HepG2 (cell line): ENCODE measurements around the gene PLSCR3. TPM values are rescaled to one million over a fixed set of nuclear protein-coding genes. Genes with fewer than 3 reads are reported as not detected.

Source experiments
- ATAC-seq: fragments of 200-7000 bp; cut with Tn5 transposase; 3 replicates; pipeline ENCODE4 v1.9.1; 2020; ENCODE audit warnings: mild to moderate bottlenecking, moderate library complexity
- BruUV-seq: library from RNA; stranded (reverse); fragments of 400-500 nt; replicated peaks from 2 replicates; lab custom pipeline; 2021; lab: Mats Ljungman, UMichigan
- CTCF ChIA-PET: fragments of 300-600 bp; formaldehyde crosslinking; extraction: SDS; loops from one replicate; lab custom pipeline; 2021; ENCODE audit warnings: low total read pairs, inconsistent platforms, low intra/inter-chr PET ratio; lab: Yijun Ruan, JAX
- POLR2A ChIA-PET: fragments of 350-600 bp; sonication (Branson Sonifier 250); formaldehyde crosslinking; loops from one replicate; lab custom pipeline; 2020; ENCODE audit warnings: antibody characterized with exemption, inconsistent platforms; lab: Yijun Ruan, JAX
- DNase-seq: peaks from one replicate; pipeline ENCODE4 v3.0.0-alpha.2; 2015; ENCODE audit warnings: low spot score
- FAIRE-seq: peaks from 3 replicates; lab custom pipeline; 2011; peaks lifted over from hg19 to GRCh38; lab: Jason Lieb, UNC
- H2AFZ ChIP-seq: one replicate; pipeline ENCODE4 v1.6.1; 2011; ENCODE audit warnings: low read length, inconsistent platforms
- H3K27ac ChIP-seq: fragments of 300-600 bp; 3 replicates; pipeline ENCODE4 v1.8.0; 2011; ENCODE audit warnings: mixed run types, mild to moderate bottlenecking, mixed read lengths, low read length, inconsistent platforms; ENCODE audit not compliant: insufficient read depth; ENCODE audit errors: extremely low read length
- H3K27me3 ChIP-seq, 2 experiments: fragments of 200-600 bp in 1 of 2; 2 replicates in 1 of 2; 3 replicates in 1 of 2; pipeline versions ENCODE4 v1.6.0 to v1.8.0; 2011; ENCODE audit warnings: low read length in 2 of 2, mild to moderate bottlenecking in 2 of 2, moderate library complexity in 2 of 2, inconsistent platforms in 1 of 2; ENCODE audit not compliant: insufficient read depth in 2 of 2, control insufficient read depth in 1 of 2
- H3K36me3 ChIP-seq, 2 experiments: fragments of 200-600 bp in 1 of 2; replicated peaks in 1 of 2; 2 replicates in 1 of 2; 3 replicates in 1 of 2; pipeline versions ENCODE4 v1.5.1 to v1.8.0; 2011; ENCODE audit warnings: low read length in 2 of 2, inconsistent platforms in 1 of 2; ENCODE audit not compliant: insufficient read depth in 2 of 2, control insufficient read depth in 1 of 2
- H3K4me1 ChIP-seq: 2 replicates; pipeline ENCODE4 v1.5.1; 2012; ENCODE audit warnings: low read length, inconsistent platforms; ENCODE audit not compliant: insufficient read depth
- H3K4me2 ChIP-seq: 2 replicates; pipeline ENCODE4 v1.6.0; 2011; ENCODE audit warnings: low read depth, low read length, inconsistent platforms
- H3K4me3 ChIP-seq, 3 experiments: fragments of 200-600 bp in 1 of 3; sonication (generic), shearing (Covaris generic) in 1 of 3; replicated peaks in 1 of 3; 2 replicates each; pipeline ENCODE4 v1.5.1; 2011 to 2016; ENCODE audit warnings: low read length in 3 of 3, inconsistent platforms in 2 of 3, low read depth in 2 of 3, mild to moderate bottlenecking in 2 of 3, control low read depth in 1 of 3, mixed read lengths in 1 of 3; ENCODE audit not compliant: insufficient read depth in 1 of 3
- H3K79me2 ChIP-seq: one replicate; pipeline ENCODE4 v1.6.1; 2011; ENCODE audit warnings: low read length, inconsistent platforms; ENCODE audit not compliant: insufficient read depth
- H3K9ac ChIP-seq: 2 replicates; pipeline ENCODE4 v1.6.0; 2011; ENCODE audit warnings: mild to moderate bottlenecking, low read depth, low read length, inconsistent platforms; ENCODE audit not compliant: insufficient read depth
- H3K9me3 ChIP-seq: 2 replicates; pipeline ENCODE4 v1.5.1; 2012; ENCODE audit warnings: mild to moderate bottlenecking, low read length
- H4K20me1 ChIP-seq: 2 replicates; pipeline ENCODE4 v1.6.0; 2011; ENCODE audit warnings: inconsistent platforms, mild to moderate bottlenecking, low read length, moderate library complexity; ENCODE audit not compliant: insufficient read depth
- AGO1 ChIP-seq: fragments of 200-400 bp; formaldehyde crosslinking; IDR thresholded peaks from 2 replicates; pipeline ENCODE4 v1.6.1; 2017; ENCODE audit warnings: mild to moderate bottlenecking, low read depth, low read length, moderate library complexity; ENCODE audit not compliant: poor library complexity, severe bottlenecking
- BRD4 ChIP-seq: sonication (generic); formaldehyde crosslinking; IDR thresholded peaks from 2 replicates; pipeline ENCODE4 v1.4.0; 2020; ENCODE audit warnings: missing genetic modification reagents
- NFRKB ChIP-seq: fragments of 450-650 bp; IDR thresholded peaks from 2 replicates; pipeline ENCODE4 v1.6.1; 2017
- POLR2A ChIP-seq, 2 experiments: IDR thresholded peaks; 2 replicates each; pipeline ENCODE4 v1.6.1; 2011; ENCODE audit warnings: low read depth in 2 of 2, low read length in 2 of 2, mild to moderate bottlenecking in 1 of 2, moderate library complexity in 1 of 2; ENCODE audit not compliant: insufficient read depth in 1 of 2
- SMARCE1 ChIP-seq: fragments of 450-650 bp; IDR thresholded peaks from 2 replicates; pipeline ENCODE4 v1.6.1; 2017; ENCODE audit warnings: borderline replicate concordance
- SNAI1 ChIP-seq: sonication (generic); formaldehyde crosslinking; IDR thresholded peaks from 2 replicates; pipeline ENCODE4 v1.5.0; 2020; ENCODE audit warnings: mild to moderate bottlenecking, missing genetic modification reagents, borderline replicate concordance
- SSRP1 ChIP-seq: IDR thresholded peaks from 2 replicates; pipeline ENCODE4 v1.6.1; 2016; ENCODE audit warnings: control low read depth
- ZC3H13 ChIP-seq: sonication (generic); formaldehyde crosslinking; IDR thresholded peaks from 2 replicates; pipeline ENCODE4 v1.8.1; 2023; ENCODE audit warnings: mild to moderate bottlenecking, missing genetic modification reagents, moderate library complexity
- ZNF460 ChIP-seq: sonication (generic); formaldehyde crosslinking; IDR thresholded peaks from 2 replicates; pipeline ENCODE4 v1.5.1; 2020; ENCODE audit warnings: missing genetic modification reagents, mild to moderate bottlenecking, borderline replicate concordance
- ZNF780A ChIP-seq: sonication (generic); formaldehyde crosslinking; IDR thresholded peaks from 2 replicates; pipeline ENCODE4 v1.8.0; 2022; ENCODE audit warnings: mild to moderate bottlenecking, missing genetic modification reagents, moderate library complexity
- WGBS: methylation state at CpG from one replicate; pipeline ENCODE4 v1.1.6; 2017; ENCODE audit warnings: low lambda C conversion rate; 5-methylcytosine and 5-hydroxymethylcytosine counted together
- in situ Hi-C: cut with HindIII; loops from 2 replicates; pipeline ENCODE4 v1.10.0; 2017; ENCODE audit warnings: low pct_unique_long_range_greater_than_20kb; ENCODE audit not compliant: extremely low pct_ligation_motif_present
- intact Hi-C: fragments of 100-400 bp; cut with micrococcal nuclease; formaldehyde crosslinking; loops from one replicate; pipeline ENCODE4 v1.10.0; 2022; ENCODE audit not compliant: unreplicated experiment
- polyA plus RNA-seq, 8 experiments: library from polyadenylated mRNA; depleted of rRNA in 3 of 8; stranded (reverse) in 7 of 8; unstranded in 1 of 8; fragments of >200 nt; fragmentation: Illumina TruSeq in 4 of 8; extraction: Trizol in 4 of 8; gene quantifications; 2 replicates each; pipeline versions ENCODE4 v1.2.1 to v1.2.3, GENCODE V29; 2011 to 2016; ENCODE audit warnings: low read depth in 4 of 8, missing spikeins in 1 of 8, mixed read lengths in 1 of 8; ENCODE audit not compliant: insufficient read depth in 1 of 8
- total RNA-seq, 5 experiments: library from RNA; depleted of rRNA; stranded (reverse); fragments of >200 nt; fragmentation: Illumina TruSeq; extraction: Trizol; gene quantifications; 2 replicates each; pipeline ENCODE4 v1.2.3, GENCODE V29; 2016; ENCODE audit warnings: low read depth in 1 of 5

PLSCR3 gene
- total and polyA plus RNA-seq, 2 of the 13 experiments (the other 11 are each of a cell fraction or from before 2014, with no cell fraction given): 5.6 to 6.2 TPM

GRCh38 chr17:7348478-7349242, 45.7 kb downstream of the PLSCR3 start:
- H3K27ac ChIP-seq: no peak overlapping the region
- TF ChIP-seq SNAI1 (CRISPR knock-in tag) (no peak), AGO1 (peak; percentile 4), NFRKB (no peak), BRD4 (no peak), ZNF780A (CRISPR knock-in tag) (no peak), POLR2A (IDR thresholded peaks at IDR 0.05; ENCODE audit: insufficient read depth in 1 of 2, low read depth in 2 of 2, low read length in 2 of 2) (peak in 1 of 2 experiments; percentile 22; a peak in 1 of 4 replicates), ZNF460 (CRISPR knock-in tag) (no peak), ZC3H13 (CRISPR knock-in tag) (peak; percentile 72; the same call in 1 of the 2 replicates), SSRP1 (CRISPR knock-in tag) (0 out of 2 replicates have a peak, but pooled peaks have one; percentile 18), SMARCE1 (no peak)
- H3K27me3 ChIP-seq: peaks cover 0 to 11% of the 10 kb centered on the region in 2 experiments; a peak in 3 of 5 replicates
- WGBS: 67% methylated on average over 19 of the region's 19 CpGs
- H3K9ac ChIP-seq: no peak overlapping the region
- in situ Hi-C loops: no loop called here
- no peaks in the 10 kb centered on the region for H3K36me3 ChIP-seq
- ChIA-PET POLR2A (interaction anchor here (0.9 to 2.3 kb wide), 6 partner anchors 14 to 67 kb away, joined by 3 to 7 read pairs (median 4); partner anchors contain the start of genes SLC2A4 and TMEM256), CTCF (interaction anchor here (5.9 kb wide), 1 partner anchor 25 kb away, joined by 41 read pairs; no protein-coding TSS in a partner anchor)
- ATAC-seq (no peak), DNase-seq (no peak), FAIRE-seq (no peak)
- intact Hi-C loops: no loop called here
- H3K79me2 ChIP-seq: no peaks in the 10 kb centered on the region
- peaks cover 66% of the 10 kb centered on the region for H3K4me1 ChIP-seq
- H3K4me3 ChIP-seq: no peak overlapping the region
- H4K20me1 ChIP-seq: peaks cover 13% of the 10 kb centered on the region; the same call in 1 of the 2 replicates
- BruUV-seq: no TSS peak
- peak overlapping the region; percentile 28; the same call in 1 of the 2 replicates for H3K4me2 ChIP-seq
- no peak overlapping the region for H2AFZ ChIP-seq
- no peaks in the 10 kb centered on the region for H3K9me3 ChIP-seq
